K562 (cell line): ENCODE measurements around the gene TLX3. TPM values are rescaled to one million over a fixed set of nuclear protein-coding genes. Genes with fewer than 3 reads are reported as not detected.

Experiments used
- ATAC-seq: fragments of 200-7000 bp; cut with Tn5 transposase; 3 replicates; pipeline ENCODE4 v1.9.1; 2020; ENCODE audit warnings: moderate library complexity
- BruUV-seq: library from RNA; stranded (reverse); fragments of 400-500 nt; replicated peaks from 2 replicates; lab custom pipeline; 2021; lab: Mats Ljungman, UMichigan
- CTCF ChIA-PET: fragments of 300-600 bp; formaldehyde crosslinking; extraction: SDS; loops from one replicate; lab custom pipeline; 2021; ENCODE audit warnings: low intra/inter-chr PET ratio; lab: Yijun Ruan, JAX
- POLR2A ChIA-PET: fragments of 300-600, 350-650 bp; sonication (Branson Sonifier 250); formaldehyde crosslinking; extraction: SDS; loops from one replicate; lab custom pipeline; 2021; ENCODE audit warnings: antibody characterized with exemption, inconsistent platforms; lab: Yijun Ruan, JAX
- DNase-seq, 4 experiments: peaks; one replicate each; pipeline versions ENCODE4 v3.0.0 to v3.0.0-alpha.2; 2011 to 2018; ENCODE audit warnings: low spot score in 3 of 4, mixed read lengths in 3 of 4; ENCODE audit errors: extremely low read depth in 1 of 4
- FAIRE-seq: peaks from 2 replicates; lab custom pipeline; 2011; peaks lifted over from hg19 to GRCh38; lab: Jason Lieb, UNC
- H2AFZ ChIP-seq: 2 replicates; pipeline ENCODE4 v1.6.0; 2011; ENCODE audit warnings: low read depth, low read length, control low read depth, inconsistent platforms
- H3K27ac ChIP-seq: fragments of 200-600 bp; 3 replicates; pipeline ENCODE4 v1.8.0; 2011; ENCODE audit warnings: low read depth, mild to moderate bottlenecking, control low read depth, inconsistent platforms, low read length, moderate library complexity, mixed read lengths; ENCODE audit errors: extremely low read depth
- H3K27me3 ChIP-seq, 2 experiments: fragments of 300-600 bp in 1 of 2; 2 replicates in 1 of 2; 3 replicates in 1 of 2; pipeline versions ENCODE4 v1.6.0 to v1.8.0; 2011; ENCODE audit warnings: inconsistent platforms in 2 of 2, low read length in 2 of 2, mild to moderate bottlenecking in 1 of 2, mixed read lengths in 1 of 2, moderate library complexity in 1 of 2; ENCODE audit not compliant: control insufficient read depth in 2 of 2, insufficient read depth in 2 of 2
- H3K36me3 ChIP-seq: fragments of 300-600 bp; 3 replicates; pipeline ENCODE4 v1.8.0; 2011; ENCODE audit warnings: mild to moderate bottlenecking, low read length, inconsistent platforms; ENCODE audit not compliant: control insufficient read depth, insufficient read depth
- H3K4me1 ChIP-seq, 2 experiments: fragments of 200-600 bp in 1 of 2; replicated peaks in 1 of 2; 2 replicates in 1 of 2; 3 replicates in 1 of 2; pipeline versions ENCODE4 v1.5.1 to v1.8.0; 2011; ENCODE audit warnings: inconsistent platforms in 2 of 2, low read length in 2 of 2, mild to moderate bottlenecking in 1 of 2, mixed read lengths in 1 of 2, moderate library complexity in 1 of 2; ENCODE audit not compliant: control insufficient read depth in 2 of 2, insufficient read depth in 2 of 2
- H3K4me2 ChIP-seq: 2 replicates; pipeline ENCODE4 v1.6.1; 2011; ENCODE audit warnings: low read length, control low read depth, inconsistent platforms, mixed read lengths; ENCODE audit not compliant: insufficient read depth
- H3K4me3 ChIP-seq: fragments of 200-600 bp; sonication (generic), shearing (Covaris generic); 2 replicates; pipeline ENCODE4 v1.5.1; 2016; ENCODE audit warnings: control low read depth, inconsistent platforms
- H3K79me2 ChIP-seq: fragments of 200-600 bp; 3 replicates; pipeline ENCODE4 v1.8.0; 2011; ENCODE audit warnings: low read length, inconsistent platforms; ENCODE audit not compliant: control insufficient read depth, insufficient read depth
- H3K9ac ChIP-seq, 2 experiments: 2 replicates each; pipeline versions ENCODE4 v1.6.0 to v1.6.1; 2011; ENCODE audit warnings: low read depth in 2 of 2, low read length in 2 of 2, control low read depth in 1 of 2, inconsistent platforms in 1 of 2, mild to moderate bottlenecking in 1 of 2, mixed read lengths in 1 of 2; ENCODE audit not compliant: insufficient read depth in 1 of 2
- H3K9me1 ChIP-seq: one replicate; pipeline ENCODE4 v1.6.0; 2011; ENCODE audit warnings: inconsistent platforms, mild to moderate bottlenecking, low read length, moderate library complexity; ENCODE audit not compliant: control insufficient read depth, insufficient read depth
- H3K9me3 ChIP-seq: replicated peaks from 2 replicates; pipeline ENCODE4 v1.5.1; 2011; ENCODE audit warnings: low read depth, low read length, inconsistent platforms; ENCODE audit not compliant: control insufficient read depth, insufficient read depth
- H4K20me1 ChIP-seq: replicated peaks from 2 replicates; pipeline ENCODE4 v1.6.1; 2011; ENCODE audit warnings: low read length, inconsistent platforms, mixed read lengths; ENCODE audit not compliant: control insufficient read depth, insufficient read depth
- ARNT ChIP-seq, 2 experiments: fragments of 450-650 bp; IDR thresholded peaks; 2 replicates each; pipeline ENCODE4 v1.6.1; 2016; ENCODE audit warnings: mild to moderate bottlenecking in 1 of 2
- ATF1 ChIP-seq, 2 experiments: fragments of 450-650 bp in 1 of 2; IDR thresholded peaks; 2 replicates each; pipeline ENCODE4 v1.6.1; 2016; ENCODE audit warnings: missing compliant biosample characterization in 1 of 2, missing genetic modification characterization in 1 of 2
- CTBP1 ChIP-seq: fragments of 450-650 bp; IDR thresholded peaks from 2 replicates; pipeline ENCODE4 v1.6.1; 2016; ENCODE audit warnings: borderline replicate concordance
- FIP1L1 ChIP-seq: fragments of 200-400 bp; formaldehyde crosslinking; IDR thresholded peaks from 2 replicates; pipeline ENCODE4 v1.6.1; 2018; ENCODE audit warnings: mild to moderate bottlenecking, low read depth, low read length; ENCODE audit not compliant: poor library complexity, severe bottlenecking
- HCFC1 ChIP-seq: IDR thresholded peaks from 2 replicates; pipeline ENCODE4 v1.6.1; 2012; ENCODE audit warnings: low read depth, low read length, improper control_type of control experiment
- HNRNPLL ChIP-seq: fragments of 200-400 bp; formaldehyde crosslinking; IDR thresholded peaks from 2 replicates; pipeline ENCODE4 v1.6.1; 2017; ENCODE audit warnings: low read length, low read depth, mild to moderate bottlenecking; ENCODE audit not compliant: poor library complexity, severe bottlenecking
- KAT2B ChIP-seq: IDR thresholded peaks from one replicate; pipeline ENCODE4 v1.6.1; 2012; ENCODE audit warnings: low read depth, mild to moderate bottlenecking, control low read depth, inconsistent platforms, low read length, moderate library complexity
- TAF7 ChIP-seq: fragments of 450-650 bp; IDR thresholded peaks from 2 replicates; pipeline ENCODE4 v1.6.1; 2016; ENCODE audit warnings: missing genetic modification characterization, missing compliant biosample characterization
- TEAD4 ChIP-seq, 2 experiments: sonication (generic) in 1 of 2; formaldehyde crosslinking in 1 of 2; IDR thresholded peaks; 2 replicates each; pipeline versions ENCODE4 v1.6.1 to v1.8.0; 2012 to 2022; ENCODE audit warnings: borderline replicate concordance in 1 of 2, inconsistent platforms in 1 of 2, low read length in 1 of 2, mild to moderate bottlenecking in 1 of 2, missing genetic modification reagents in 1 of 2
- U2AF1 ChIP-seq: fragments of 200-400 bp; formaldehyde crosslinking; optimal IDR thresholded peaks from 2 replicates; pipeline ENCODE3; 2017; ENCODE audit warnings: mild to moderate bottlenecking, low read depth, low read length, moderate library complexity
- ZMIZ1 ChIP-seq, 2 experiments: fragments of 150-350 bp in 1 of 2; IDR thresholded peaks; 2 replicates each; pipeline ENCODE4 v1.6.1; 2012 to 2016; ENCODE audit warnings: low read depth in 2 of 2, low read length in 2 of 2, mild to moderate bottlenecking in 1 of 2, moderate library complexity in 1 of 2
- ZNF586 ChIP-seq: fragments of 450-650 bp; formaldehyde crosslinking; conservative IDR thresholded peaks from 2 replicates; pipeline ENCODE4 v1.4.0; 2020; ENCODE audit warnings: mild to moderate bottlenecking, moderate library complexity
- WGBS: fragments of 100-300 bp; shearing (Covaris generic); methylation state at CpG from one replicate; pipeline ENCODE4 v1.1.6; 2016; ENCODE audit warnings: low coverage, mixed read lengths; ENCODE audit not compliant: insufficient coverage; ENCODE audit errors: missing lambda C conversion rate; 5-methylcytosine and 5-hydroxymethylcytosine counted together
- in situ Hi-C: fragments of 300-500 bp; cut with MboI; formaldehyde crosslinking; loops from 4 replicates; pipeline ENCODE4 v1.15.0; 2018; ENCODE audit warnings: inconsistent platforms, mixed read lengths
- intact Hi-C: fragments of 100-400 bp; cut with micrococcal nuclease; formaldehyde crosslinking; loops from 2 replicates; pipeline ENCODE4 v1.14.2; 2022
- polyA plus RNA-seq, 8 experiments: library from polyadenylated mRNA; depleted of rRNA in 4 of 8; stranded (reverse) in 5 of 8; unstranded in 3 of 8; fragments of >200 nt; fragmentation: Nextera tagmentation in 2 of 8; fragmentation: Illumina TruSeq in 1 of 8; extraction: Ambion mirVana in 2 of 8; extraction: Trizol in 1 of 8; gene quantifications; 2 replicates each; pipeline versions ENCODE4 v1.2.1 to v1.2.3, GENCODE V29; 2011 to 2014; ENCODE audit warnings: inconsistent platforms in 1 of 8, missing spikeins in 1 of 8
- total RNA-seq, 7 experiments: library from RNA; depleted of rRNA in 6 of 7; stranded (reverse); fragments of >200 nt in 6 of 7; fragmentation: Illumina TruSeq in 2 of 7; extraction: Trizol in 2 of 7; gene quantifications; 2 replicates each; pipeline versions ENCODE4 v1.2.1 to v1.2.3, GENCODE V29; 2011 to 2021; ENCODE audit warnings: low replicate concordance in 1 of 7
- TF ChIP-seq, protein P1 (sequence below): IDR thresholded peaks from 2 replicates; pipeline ENCODE4 v1.6.1; 2011; ENCODE audit not compliant: insufficient read length; ENCODE audit errors: extremely low read depth
- TF ChIP-seq, protein P2 (sequence below): sonication (generic); formaldehyde crosslinking; IDR thresholded peaks from 2 replicates; pipeline ENCODE4 v1.4.0; 2020; ENCODE audit warnings: mild to moderate bottlenecking, missing genetic modification reagents

TLX3 gene
- total and polyA plus RNA-seq, 9 of the 15 experiments (the other 6 are each of a cell fraction or from before 2014, with no cell fraction given): not detected

GRCh38 chr5:171312129-171312974 is 3.3 kb downstream of the TLX3 start:
- Histone ChIP-seq H3K4me3 (no peak overlapping the region), H3K79me2 (no peaks in the 10 kb centered on the region), H4K20me1 (no peaks in the 10 kb centered on the region), H2AFZ (no peak overlapping the region), H3K4me2 (no peak overlapping the region), H3K9me1 (no peaks in the 10 kb centered on the region), H3K9me3 (no peaks in the 10 kb centered on the region), H3K4me1 (peaks cover 0 to 12% of the 10 kb centered on the region in 2 experiments; a peak in 2 of 5 replicates), H3K9ac (no peak overlapping the region), H3K27ac (no peak overlapping the region), H3K36me3 (no peaks in the 10 kb centered on the region), H3K27me3 (peaks cover 7 to 45% of the 10 kb centered on the region in 2 experiments; a peak in 3 of 5 replicates)
- intact Hi-C loops (no loop called here), in situ Hi-C loops (no loop called here)
- DNase-seq: no peak
- CTCF ChIA-PET: no interaction called here
- WGBS: 51% methylated on average over 53 of the region's 74 CpGs
- FAIRE-seq: no peak
- no peak for ATAC-seq
- POLR2A ChIA-PET: no interaction called here
- no TSS peak for BruUV-seq
- TF ChIP-seq KAT2B (no peak), TAF7 (tag) (no peak), ARNT (IDR thresholded peaks at IDR 0.05) (no peak), FIP1L1 (no peak), U2AF1 (no peak), HCFC1 (no peak), ZNF586 (CRISPR knock-in tag) (no peak), TEAD4 (IDR thresholded peaks at IDR 0.05; ENCODE audit: low read length) (no peak), TEAD4 (CRISPR knock-in tag; IDR thresholded peaks at IDR 0.05; ENCODE audit: borderline replicate concordance) (no peak), CTBP1 (no peak), ATF1 (CRISPR knock-in tag; IDR thresholded peaks at IDR 0.05) (no peak), ATF1 (tag; IDR thresholded peaks at IDR 0.05) (peak; percentile 93), HNRNPLL (no peak), ZMIZ1 (IDR thresholded peaks at IDR 0.05; ENCODE audit: low read depth in 2 of 2, low read length in 2 of 2) (no peak)
- TF ChIP-seq, protein P1, sequence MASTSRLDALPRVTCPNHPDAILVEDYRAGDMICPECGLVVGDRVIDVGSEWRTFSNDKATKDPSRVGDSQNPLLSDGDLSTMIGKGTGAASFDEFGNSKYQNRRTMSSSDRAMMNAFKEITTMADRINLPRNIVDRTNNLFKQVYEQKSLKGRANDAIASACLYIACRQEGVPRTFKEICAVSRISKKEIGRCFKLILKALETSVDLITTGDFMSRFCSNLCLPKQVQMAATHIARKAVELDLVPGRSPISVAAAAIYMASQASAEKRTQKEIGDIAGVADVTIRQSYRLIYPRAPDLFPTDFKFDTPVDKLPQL: no peak
- TF ChIP-seq, protein P2, sequence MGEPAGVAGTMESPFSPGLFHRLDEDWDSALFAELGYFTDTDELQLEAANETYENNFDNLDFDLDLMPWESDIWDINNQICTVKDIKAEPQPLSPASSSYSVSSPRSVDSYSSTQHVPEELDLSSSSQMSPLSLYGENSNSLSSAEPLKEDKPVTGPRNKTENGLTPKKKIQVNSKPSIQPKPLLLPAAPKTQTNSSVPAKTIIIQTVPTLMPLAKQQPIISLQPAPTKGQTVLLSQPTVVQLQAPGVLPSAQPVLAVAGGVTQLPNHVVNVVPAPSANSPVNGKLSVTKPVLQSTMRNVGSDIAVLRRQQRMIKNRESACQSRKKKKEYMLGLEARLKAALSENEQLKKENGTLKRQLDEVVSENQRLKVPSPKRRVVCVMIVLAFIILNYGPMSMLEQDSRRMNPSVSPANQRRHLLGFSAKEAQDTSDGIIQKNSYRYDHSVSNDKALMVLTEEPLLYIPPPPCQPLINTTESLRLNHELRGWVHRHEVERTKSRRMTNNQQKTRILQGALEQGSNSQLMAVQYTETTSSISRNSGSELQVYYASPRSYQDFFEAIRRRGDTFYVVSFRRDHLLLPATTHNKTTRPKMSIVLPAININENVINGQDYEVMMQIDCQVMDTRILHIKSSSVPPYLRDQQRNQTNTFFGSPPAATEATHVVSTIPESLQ (CRISPR knock-in tag): no peak
